ENCODE results near the gene MCM9.

The MCM9 gene

GRCh38 chr6:118931436-118931835 is 3.5 kb downstream of the MCM9 start:
- DNase-seq (ENCODE audit: low spot score), result no peak

DNA sequence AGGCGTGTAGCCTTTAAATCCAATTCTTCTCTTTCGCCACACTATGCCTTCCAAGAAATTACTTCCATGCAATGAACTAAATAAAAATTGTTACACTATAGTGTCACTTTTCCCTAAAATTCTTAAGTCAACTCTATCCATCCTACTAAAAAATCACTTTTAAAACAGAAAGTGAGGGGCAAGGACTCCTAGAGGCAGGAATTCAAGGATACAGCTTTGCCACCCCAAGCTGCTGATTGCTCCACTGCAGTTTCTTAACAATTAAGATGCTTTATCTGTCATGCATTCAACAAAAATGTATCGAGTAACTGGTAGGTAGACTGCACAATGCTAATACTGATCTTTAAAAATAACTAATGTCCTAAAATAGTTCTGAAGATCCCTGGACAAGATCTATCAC is 4.3 kb downstream of the MCM9 start:
- no peak for DNase-seq (ENCODE audit: low spot score)

DNA sequence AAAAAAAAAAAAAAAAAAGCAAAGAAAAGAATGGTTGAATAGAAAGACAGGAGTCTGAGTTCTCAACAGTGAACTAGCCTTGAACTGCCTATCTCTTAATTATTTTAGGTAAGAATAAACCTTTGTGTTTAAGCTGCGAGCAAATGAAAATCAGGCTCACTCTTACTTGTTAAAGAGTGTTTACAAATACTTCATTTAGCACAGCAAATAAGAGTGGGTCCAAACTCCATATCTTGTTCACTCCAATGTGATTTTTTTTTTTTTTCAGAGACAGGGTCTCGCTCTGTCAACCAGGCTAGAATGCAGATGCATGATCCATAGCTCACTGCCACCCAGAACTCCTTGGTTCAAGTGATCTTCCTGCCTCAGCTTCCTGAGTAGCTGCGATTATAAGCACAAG is 11.9 kb downstream of the MCM9 start:
- no peak for DNase-seq (ENCODE audit: low spot score)

DNA sequence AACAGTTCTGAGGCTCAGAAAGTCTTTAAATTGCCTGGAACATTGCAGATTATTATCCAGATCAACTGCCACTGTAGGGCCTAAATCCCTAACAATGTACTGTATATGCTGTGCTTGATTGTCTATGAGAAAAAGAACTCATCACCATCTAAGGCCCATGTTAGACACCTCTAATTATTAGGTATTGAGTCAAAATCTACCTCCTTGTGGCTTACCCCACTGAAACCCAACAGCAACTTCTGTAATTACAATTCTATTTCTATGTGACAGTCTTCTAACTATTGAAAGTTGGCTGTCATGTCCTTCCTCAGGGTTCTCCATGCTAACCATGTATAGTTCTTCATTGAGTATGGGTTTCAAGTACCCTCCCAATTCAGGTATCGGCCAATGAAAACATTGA is 13.9 kb downstream of the MCM9 start:
- DNase-seq (ENCODE audit: low spot score), result no peak

GRCh38 chr6:118918329-118918725 is 16.6 kb downstream of the MCM9 start:
- DNase-seq (ENCODE audit: low spot score), result no peak

GRCh38 chr6:118917546-118918328 is 17.2 kb downstream of the MCM9 start:
- no peak for DNase-seq (ENCODE audit: low spot score)

- no peak for DNase-seq (ENCODE audit: low spot score)
These were observed 20.4 kb downstream of the MCM9 start for GRCh38 chr6:118914598-118914997.

DNA sequence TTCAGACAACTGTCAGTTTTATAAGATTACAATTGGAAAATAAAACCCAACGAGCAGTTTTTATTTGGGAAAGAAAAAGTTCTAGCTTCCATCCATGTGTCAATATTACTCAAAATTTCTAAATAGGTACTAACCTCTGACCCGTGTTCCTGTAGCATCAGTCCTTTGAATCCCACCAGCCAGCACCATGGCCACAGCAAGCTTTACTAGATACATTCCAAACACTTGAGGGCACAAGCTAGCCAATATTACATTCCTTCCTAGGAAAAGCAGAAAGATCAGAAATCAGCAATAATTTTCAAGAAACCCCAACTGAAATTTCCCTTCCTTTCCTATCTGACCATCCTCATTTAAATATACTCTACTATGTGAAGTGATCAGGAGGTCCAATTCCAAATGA is 21.8 kb downstream of the MCM9 start:
- no peak for DNase-seq (ENCODE audit: low spot score)

GRCh38 chr6:118912646-118913045 is 22.3 kb downstream of the MCM9 start:
- no peak for DNase-seq (ENCODE audit: low spot score)

GRCh38 chr6:118908441-118908840 is 26.5 kb downstream of the MCM9 start:
- no peak for DNase-seq (ENCODE audit: low spot score)

GRCh38 chr6:118905851-118906250 is 29.1 kb downstream of the MCM9 start:
- DNase-seq (ENCODE audit: low spot score), result no peak

GRCh38 chr6:118905084-118905483 is 29.9 kb downstream of the MCM9 start:
- DNase-seq (ENCODE audit: low spot score), result no peak

GRCh38 chr6:118903691-118904090 is 31.3 kb downstream of the MCM9 start:
- DNase-seq (ENCODE audit: low spot score), result no peak

DNA sequence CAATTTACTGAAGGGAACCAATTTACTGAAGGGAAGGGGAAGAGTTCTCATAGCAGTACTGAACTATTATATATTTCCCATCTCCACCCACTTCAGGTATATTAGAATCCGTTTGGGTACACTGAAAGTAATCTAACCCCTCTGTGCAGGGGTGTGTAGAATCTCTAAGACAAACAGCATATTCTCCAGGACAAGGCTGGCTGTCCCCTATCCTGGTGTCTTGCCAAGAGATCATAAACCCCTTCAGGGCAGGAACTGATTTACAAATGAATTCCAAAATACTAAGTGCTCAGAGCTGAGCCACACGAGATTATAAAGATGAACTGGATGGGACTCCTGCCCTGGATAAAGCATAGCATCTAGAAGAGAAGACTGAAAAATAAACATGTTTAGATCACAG is 31.8 kb downstream of the MCM9 start:
- no peak for DNase-seq (ENCODE audit: low spot score)

DNA sequence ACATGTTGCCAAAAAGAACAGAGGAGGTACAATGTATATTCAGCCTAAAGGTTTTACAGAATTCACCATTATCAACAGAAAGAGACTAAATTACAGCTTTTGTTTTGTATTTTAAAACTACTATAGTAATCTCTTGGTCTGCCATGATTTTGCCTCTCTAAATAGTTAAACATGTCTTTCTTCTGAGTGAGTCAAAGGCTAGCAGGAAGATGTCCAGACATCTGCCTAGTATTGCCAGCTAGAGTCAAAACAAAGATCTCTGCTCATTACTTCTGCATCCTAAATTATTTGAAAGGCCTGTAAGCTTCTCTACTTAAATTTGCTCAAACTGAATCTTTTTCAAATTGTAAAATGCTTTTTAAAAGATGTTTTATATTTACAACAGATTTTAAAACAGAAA is 32.2 kb downstream of the MCM9 start:
- DNase-seq (ENCODE audit: low spot score), result no peak

DNA sequence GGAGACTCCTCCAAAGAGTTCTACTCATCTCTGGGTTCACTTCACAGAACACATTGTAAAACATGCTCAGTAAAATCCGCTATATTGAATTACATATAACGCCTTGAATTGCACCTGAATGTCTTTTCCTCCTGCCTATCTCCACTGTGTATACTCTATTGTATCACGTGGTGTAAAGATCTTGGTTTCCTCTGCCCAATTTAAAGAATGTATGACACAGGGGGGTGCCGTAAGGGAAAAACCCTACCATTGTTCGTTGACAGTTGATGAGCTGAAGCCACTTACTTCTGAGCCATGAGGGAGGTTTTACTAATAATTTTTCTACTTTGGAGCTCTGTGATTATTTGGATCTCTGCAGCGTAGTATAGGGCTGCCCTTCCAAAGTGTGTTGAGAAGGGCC is 35.0 kb downstream of the MCM9 start:
- DNase-seq (ENCODE audit: low spot score), result no peak

- no peak for DNase-seq (ENCODE audit: low spot score)
These were observed 37.6 kb downstream of the MCM9 start for GRCh38 chr6:118897386-118897785.

DNA sequence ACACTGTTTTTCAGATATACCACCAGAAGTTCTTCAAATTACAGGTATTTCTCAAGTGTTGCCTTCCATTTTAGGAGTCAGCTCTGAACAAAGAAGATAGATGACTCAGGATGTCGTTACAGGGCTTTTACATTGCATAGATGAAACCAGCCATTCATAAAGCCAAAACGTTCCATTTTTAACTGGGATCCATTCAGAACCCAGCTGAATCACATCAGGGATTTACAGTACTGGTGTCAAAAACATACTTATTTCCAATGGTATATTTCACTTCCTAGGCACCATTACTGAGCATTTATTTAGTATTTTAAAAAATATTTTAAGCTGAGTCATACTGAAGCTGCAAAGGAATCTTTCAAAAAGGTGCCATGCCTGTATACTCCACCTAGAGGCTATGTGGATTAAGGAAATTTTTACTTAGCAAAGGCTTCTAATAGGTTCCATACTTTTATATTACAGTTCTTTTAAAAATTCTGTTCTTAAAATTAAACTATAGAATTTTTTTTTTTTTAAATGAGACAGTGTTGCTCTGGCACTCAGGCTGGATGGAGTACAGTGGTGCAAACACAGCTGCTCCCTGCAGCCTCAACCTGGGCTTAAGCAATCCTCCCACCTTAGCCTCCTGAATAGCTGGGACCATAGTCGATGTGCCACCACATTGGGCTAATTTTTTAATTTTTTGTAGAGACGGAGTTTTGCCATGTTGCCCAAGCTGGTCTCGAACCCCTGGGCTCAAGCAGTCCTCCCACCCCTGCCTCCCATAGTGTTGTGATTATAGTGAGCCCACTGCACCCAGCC is 38.4 kb downstream of the MCM9 start:
- DNase-seq (ENCODE audit: low spot score), result peak; percentile 69

DNA sequence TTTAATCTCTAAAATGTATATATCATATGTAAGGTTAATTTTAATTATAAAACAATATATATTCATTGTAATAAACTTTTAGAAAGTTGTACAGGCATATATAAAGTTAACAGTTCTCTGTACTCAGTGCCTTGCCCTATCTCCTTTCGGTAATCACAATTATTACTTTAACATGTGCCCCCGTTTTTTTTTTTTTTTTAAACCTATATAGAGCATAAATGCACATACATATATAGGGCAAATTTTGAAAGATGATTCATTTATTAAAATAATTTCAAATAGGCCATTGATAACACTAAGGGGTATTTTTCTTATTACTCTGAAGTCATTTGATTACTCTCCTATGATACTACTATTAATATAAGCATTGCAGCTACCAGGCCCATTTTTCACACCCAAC is 39.1 kb downstream of the MCM9 start:
- DNase-seq (ENCODE audit: low spot score), result no peak

GRCh38 chr6:118895261-118895560 is 39.7 kb downstream of the MCM9 start:
- no peak for DNase-seq (ENCODE audit: low spot score)

DNA sequence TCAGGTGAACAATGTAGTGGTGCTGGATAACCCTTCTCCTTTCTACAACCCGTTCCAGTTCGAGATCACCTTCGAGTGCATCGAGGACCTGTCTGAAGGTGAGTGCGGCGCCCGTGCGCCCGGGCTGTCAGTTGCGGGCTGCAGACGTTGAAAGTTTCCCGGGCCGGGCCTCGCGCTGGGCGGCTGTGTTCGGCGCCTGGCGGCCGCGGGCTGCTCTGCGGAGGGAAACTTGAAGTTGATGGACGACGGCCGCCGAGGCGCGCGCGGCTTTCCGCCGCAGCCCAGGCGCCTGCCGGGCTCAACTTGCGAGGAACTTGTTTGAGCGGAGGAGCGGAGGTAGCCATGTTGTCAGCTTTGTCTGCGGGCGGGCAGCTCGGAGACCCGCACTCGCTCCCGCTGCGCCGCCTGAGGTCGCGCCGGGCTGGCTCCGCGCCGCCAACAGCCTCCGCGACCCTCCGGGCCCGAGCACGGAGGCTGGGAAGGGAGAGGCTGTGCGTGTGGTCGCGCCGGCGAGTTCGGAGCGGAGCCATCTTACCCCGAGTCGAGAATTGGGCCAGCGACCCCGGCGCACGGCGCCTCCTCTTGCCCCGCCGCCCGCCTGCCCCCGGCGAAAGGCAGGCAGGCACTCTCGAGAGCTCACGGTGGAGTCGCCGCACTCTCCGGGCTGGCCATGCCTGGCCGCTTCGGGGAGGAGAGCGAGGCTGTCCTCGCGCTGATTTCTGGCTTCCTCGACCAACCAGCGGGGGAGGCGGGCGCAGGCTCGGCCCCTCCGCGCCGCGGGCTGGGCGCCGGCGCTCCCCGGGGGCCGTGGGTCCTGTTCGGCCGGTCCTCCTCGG is 40.3 kb downstream of the MCM9 start:
- peak; percentile 24 for DNase-seq (ENCODE audit: low spot score)

- DNase-seq (ENCODE audit: low spot score), result peak; percentile 95
These were observed 41.0 kb downstream of the MCM9 start, which contains the start of gene ASF1A for GRCh38 chr6:118893807-118894424. ASF1A (plus strand) TSS chr6:118894152; CDS start chr6:118894414, 262 bp downstream.
